ENCODE measurements around the gene SSB. TPM values are rescaled to one million over a fixed set of nuclear protein-coding genes. Genes with fewer than 3 reads are reported as not detected.
"Not testable (repeated sequence)": the region's sequence is repeated elsewhere in the genome, so short reads cannot be mapped to it uniquely, and the experiment has no call there.

The SSB gene
- total RNA-seq (2014; rRNA removed; shearing (Covaris generic)), result 225 and 256 TPM in 2 replicates

- Histone ChIP-seq H3K4me1 (0 out of 2 replicates have a peak, but pooled peaks cover 3% of the 10 kb centered on the region), H3K9me3 (replicated peaks) (no peaks in the 10 kb centered on the region), H3K27me3 (no peaks in the 10 kb centered on the region), H3K4me3 (peak within 1 kb of the TSS; percentile 93), H3K27ac (peak within 1 kb of the TSS; percentile 39), H3K36me3 (peaks cover 26% of the 10 kb centered on the region)
- DNase-seq, result peak; percentile 94 to 95
These were observed at the start of gene SSB for GRCh38 chr2:169798718-169799592. Gene SSB, plus strand, starts transcription at chr2:169798871. Its CDS starts 2,090 bp downstream, at chr2:169800961.

GRCh38 chr2:169752752-169753151, 45.9 kb upstream of the SSB start:
- Histone ChIP-seq H3K36me3 (peaks cover 25% of the 10 kb centered on the region), H3K4me1 (no peaks in the 10 kb centered on the region), H3K4me3 (no peak overlapping the region), H3K9me3 (replicated peaks) (no peaks in the 10 kb centered on the region), H3K27ac (no peak overlapping the region), H3K27me3 (no peaks in the 10 kb centered on the region)
- DNase-seq, result no peak

GRCh38 chr2:169755083-169755870, 43.4 kb upstream of the SSB start:
- H3K4me3 ChIP-seq, result no peak overlapping the region
- peaks cover 13% of the 10 kb centered on the region for H3K36me3 ChIP-seq
- no peaks in the 10 kb centered on the region for H3K4me1 ChIP-seq
- H3K27ac ChIP-seq, result no peak overlapping the region
- H3K27me3 ChIP-seq, result no peaks in the 10 kb centered on the region
- DNase-seq, result no peak
- H3K9me3 ChIP-seq (replicated peaks), result no peaks in the 10 kb centered on the region

GRCh38 chr2:169756342-169756741, 42.3 kb upstream of the SSB start:
- Histone ChIP-seq H3K27me3 (no peaks in the 10 kb centered on the region), H3K36me3 (peaks cover 9% of the 10 kb centered on the region; the same call in 1 of the 2 replicates), H3K4me1 (no peaks in the 10 kb centered on the region), H3K27ac (no peak overlapping the region), H3K4me3 (no peak overlapping the region), H3K9me3 (replicated peaks) (no peaks in the 10 kb centered on the region)
- no peak for DNase-seq

- H3K27ac ChIP-seq, result no peak overlapping the region
- peak in 1 of 2 experiments; percentile 27 for DNase-seq
- peaks cover 5% of the 10 kb centered on the region; the same call in 1 of the 2 replicates for H3K36me3 ChIP-seq
- no peak overlapping the region for H3K4me3 ChIP-seq
- no peaks in the 10 kb centered on the region for H3K4me1 ChIP-seq
- H3K27me3 ChIP-seq, result no peaks in the 10 kb centered on the region
- H3K9me3 ChIP-seq (replicated peaks), result no peaks in the 10 kb centered on the region
These were observed 41.3 kb upstream of the SSB start for GRCh38 chr2:169757356-169757755.

GRCh38 chr2:169757778-169758177, 40.9 kb upstream of the SSB start:
- Histone ChIP-seq H3K4me1 (no peaks in the 10 kb centered on the region), H3K9me3 (replicated peaks) (no peaks in the 10 kb centered on the region), H3K27ac (no peak overlapping the region), H3K27me3 (no peaks in the 10 kb centered on the region), H3K4me3 (no peak overlapping the region), H3K36me3 (0 out of 2 replicates have a peak, but pooled peaks cover 2% of the 10 kb centered on the region)
- no peak for DNase-seq

- no peak overlapping the region for H3K4me3 ChIP-seq
- no peaks in the 10 kb centered on the region for H3K36me3 ChIP-seq
- H3K27me3 ChIP-seq, result no peaks in the 10 kb centered on the region
- no peaks in the 10 kb centered on the region for H3K9me3 ChIP-seq (replicated peaks)
- no peaks in the 10 kb centered on the region for H3K4me1 ChIP-seq
- H3K27ac ChIP-seq, result no peak overlapping the region
- DNase-seq, result no peak
These were observed 38.7 kb upstream of the SSB start for GRCh38 chr2:169759987-169760386.

GRCh38 chr2:169760798-169761197, 37.9 kb upstream of the SSB start:
- H3K36me3 ChIP-seq; H3K27me3 ChIP-seq; DNase-seq; H3K9me3 ChIP-seq (replicated peaks); H3K27ac ChIP-seq; H3K4me1 ChIP-seq; H3K4me3 ChIP-seq: not testable (repeated sequence)

GRCh38 chr2:169761251-169761969, 37.3 kb upstream of the SSB start:
- no peaks in the 10 kb centered on the region for H3K36me3 ChIP-seq
- H3K4me3 ChIP-seq, result no peak overlapping the region
- no peaks in the 10 kb centered on the region for H3K9me3 ChIP-seq (replicated peaks)
- no peak for DNase-seq
- peaks cover 5% of the 10 kb centered on the region for H3K4me1 ChIP-seq
- no peak overlapping the region for H3K27ac ChIP-seq
- H3K27me3 ChIP-seq, result no peaks in the 10 kb centered on the region

- Histone ChIP-seq H3K27ac (no peak overlapping the region), H3K27me3 (no peaks in the 10 kb centered on the region), H3K4me3 (no peak overlapping the region), H3K36me3 (no peaks in the 10 kb centered on the region), H3K4me1 (peaks cover 5% of the 10 kb centered on the region), H3K9me3 (replicated peaks) (no peaks in the 10 kb centered on the region)
- no peak for DNase-seq
These were observed 36.7 kb upstream of the SSB start for GRCh38 chr2:169761970-169762292.

GRCh38 chr2:169765523-169765922, 33.1 kb upstream of the SSB start:
- H3K4me3 ChIP-seq, result no peak overlapping the region
- peaks cover 5% of the 10 kb centered on the region for H3K4me1 ChIP-seq
- DNase-seq, result peak; percentile 17 to 38
- no peaks in the 10 kb centered on the region for H3K27me3 ChIP-seq
- H3K36me3 ChIP-seq, result no peaks in the 10 kb centered on the region; the same call in 1 of the 2 replicates
- H3K27ac ChIP-seq, result no peak overlapping the region
- H3K9me3 ChIP-seq (replicated peaks), result no peaks in the 10 kb centered on the region

GRCh38 chr2:169767243-169767888, 31.3 kb upstream of the SSB start:
- Histone ChIP-seq H3K27me3 (no peaks in the 10 kb centered on the region), H3K9me3 (replicated peaks) (no peaks in the 10 kb centered on the region), H3K4me3 (no peak overlapping the region), H3K4me1 (peaks cover 5% of the 10 kb centered on the region), H3K36me3 (no peaks in the 10 kb centered on the region; the same call in 1 of the 2 replicates), H3K27ac (no peak overlapping the region)
- DNase-seq, result peak; percentile 15 to 51

GRCh38 chr2:169768262-169768995, 30.2 kb upstream of the SSB start:
- H3K4me3 ChIP-seq, result no peak overlapping the region
- no peaks in the 10 kb centered on the region; the same call in 1 of the 2 replicates for H3K36me3 ChIP-seq

GRCh38 chr2:169771021-169771420, 27.6 kb upstream of the SSB start:
- Histone ChIP-seq H3K27me3 (no peaks in the 10 kb centered on the region), H3K36me3 (no peaks in the 10 kb centered on the region; the same call in 1 of the 2 replicates), H3K4me3 (no peak overlapping the region), H3K9me3 (replicated peaks) (no peaks in the 10 kb centered on the region), H3K27ac (no peak overlapping the region), H3K4me1 (no peaks in the 10 kb centered on the region)
- no peak for DNase-seq

More at GRCh38 chr2:169768262-169768995, 30.2 kb upstream of the SSB start:
- Histone ChIP-seq H3K4me1 (peaks cover 5% of the 10 kb centered on the region), H3K27me3 (no peaks in the 10 kb centered on the region), H3K9me3 (replicated peaks) (no peaks in the 10 kb centered on the region), H3K27ac (no peak overlapping the region)
- DNase-seq, result no peak

Data from SJCRH30 (cell line).